HG03135 (cell line): ENCODE results near the gene PCNX2.
"Not testable (repeated sequence)": the region's sequence is repeated elsewhere in the genome, so short reads cannot be mapped to it uniquely, and the experiment has no call there.

ENCODE experiments used
- ATAC-seq: cut with Tn5 transposase; IDR thresholded peaks from one replicate; pipeline ENCODE4 v1.9.1; 2021; ENCODE audit warnings: mild to moderate bottlenecking, moderate library complexity; ENCODE audit not compliant: unreplicated experiment

Gene PCNX2

GRCh38 chr1:233163696-233164095, 131.8 kb downstream of the PCNX2 start:
- ATAC-seq = no peak

- no peak for ATAC-seq
Observed at GRCh38 chr1:233158322-233158721, 137.2 kb downstream of the PCNX2 start.

DNA sequence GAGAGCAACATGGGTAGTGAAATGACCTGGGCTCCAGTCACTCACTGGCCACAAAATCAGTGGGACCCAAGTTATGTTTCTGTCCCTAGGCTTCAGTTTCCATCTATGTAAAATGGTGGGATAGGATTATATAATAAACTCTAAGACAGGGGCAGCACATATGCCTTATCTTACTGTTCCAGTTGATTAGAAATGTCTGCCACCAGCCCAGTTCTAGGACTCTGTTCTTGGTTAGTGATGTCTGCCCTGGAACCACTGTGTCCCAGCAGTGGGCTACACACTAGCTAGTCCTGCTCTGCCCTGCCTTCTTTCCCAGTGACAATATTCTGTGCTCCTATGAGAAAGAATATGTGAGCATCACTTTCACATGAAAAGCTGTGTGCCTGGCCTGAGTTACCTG, 138.3 kb downstream of the PCNX2 start:
- ATAC-seq = no peak

- no peak for ATAC-seq
Observed at GRCh38 chr1:233151861-233152260, 143.7 kb downstream of the PCNX2 start.

DNA sequence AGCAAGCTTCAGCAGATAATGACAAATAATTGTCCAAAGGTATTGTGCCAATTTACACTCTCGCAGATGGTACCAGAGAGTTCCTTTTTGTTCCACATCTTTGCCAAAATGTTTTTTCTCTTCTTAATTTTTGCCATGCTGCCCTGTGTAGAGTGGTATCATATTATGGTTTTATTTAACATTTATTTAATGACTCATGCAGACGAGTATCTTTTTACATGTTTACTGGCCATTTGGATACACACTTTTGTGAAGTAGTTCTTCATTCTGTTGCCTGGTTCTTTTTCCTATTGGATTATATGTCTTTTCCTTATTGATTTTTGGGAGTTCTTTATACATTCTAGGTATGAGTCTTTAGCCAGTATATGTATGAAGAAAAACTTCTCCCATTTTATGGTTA, 151.1 kb downstream of the PCNX2 start:
- no peak for ATAC-seq

DNA sequence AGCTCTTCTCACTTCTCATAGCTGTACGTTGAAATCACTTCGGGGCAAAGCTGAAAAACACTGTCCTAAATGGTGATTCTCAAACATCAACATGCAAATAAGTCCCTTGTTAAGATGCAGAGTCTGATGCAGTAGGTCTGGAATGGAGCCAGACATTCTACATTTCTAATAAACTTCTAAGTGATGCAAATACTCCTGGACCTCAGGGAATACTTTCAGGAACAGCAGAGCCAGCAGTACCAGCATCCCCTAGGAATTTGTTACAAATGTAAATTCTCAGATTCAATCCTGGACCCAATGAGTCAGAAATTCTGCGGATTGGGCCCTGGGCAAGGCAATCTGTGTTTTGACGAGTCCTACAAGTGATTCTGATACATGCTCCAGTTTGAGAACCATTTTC, 152.3 kb downstream of the PCNX2 start:
- ATAC-seq = no peak

- no peak for ATAC-seq
Observed at GRCh38 chr1:233140974-233141373, 154.6 kb downstream of the PCNX2 start.

- ATAC-seq = no peak
Observed at GRCh38 chr1:233140499-233140898, 155.0 kb downstream of the PCNX2 start.

GRCh38 chr1:233138788-233139585, 156.5 kb downstream of the PCNX2 start:
- no peak for ATAC-seq

DNA sequence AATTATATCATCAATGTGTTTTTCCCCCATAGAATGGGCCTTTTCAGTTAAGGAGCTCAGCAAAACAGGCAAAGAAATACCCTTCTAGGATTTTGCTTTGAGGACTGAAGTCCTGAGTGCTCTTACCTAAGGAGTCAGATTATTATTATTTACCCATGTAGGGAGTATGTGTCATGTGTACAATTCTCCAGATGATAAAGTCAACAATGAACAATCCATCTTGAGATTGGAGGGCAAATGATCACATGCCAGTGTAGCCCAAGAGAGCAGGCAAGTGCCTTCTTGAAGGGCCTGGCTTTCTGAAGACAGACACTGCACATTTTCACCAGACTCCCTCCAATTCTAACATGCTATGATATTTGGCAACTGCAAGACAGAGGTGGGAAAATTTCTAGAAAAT, 159.7 kb downstream of the PCNX2 start:
- ATAC-seq = no peak

- ATAC-seq = no peak
Observed at GRCh38 chr1:233132445-233132844, 163.1 kb downstream of the PCNX2 start.

DNA sequence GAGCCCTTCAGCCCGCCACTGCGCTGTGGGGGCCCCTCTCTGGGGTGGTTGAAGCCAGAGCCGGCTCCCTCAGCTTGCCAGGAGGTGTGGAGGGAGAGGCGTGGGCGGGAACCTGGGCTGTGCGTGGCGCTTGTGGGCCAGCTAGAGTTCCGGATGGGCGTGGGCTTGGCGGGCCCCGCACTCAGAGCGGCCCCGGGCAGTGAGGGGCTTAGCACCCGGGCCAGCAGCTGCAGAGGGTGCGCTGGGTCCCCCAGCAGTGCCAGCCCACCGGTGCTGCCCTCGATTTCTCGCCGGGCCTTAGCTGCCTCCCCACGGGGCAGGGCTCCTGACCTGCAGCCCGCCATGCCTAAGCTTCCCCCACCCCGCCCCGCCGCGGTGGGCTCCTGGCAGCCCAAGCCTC, 166.5 kb downstream of the PCNX2 start:
- not testable (repeated sequence) for ATAC-seq

DNA sequence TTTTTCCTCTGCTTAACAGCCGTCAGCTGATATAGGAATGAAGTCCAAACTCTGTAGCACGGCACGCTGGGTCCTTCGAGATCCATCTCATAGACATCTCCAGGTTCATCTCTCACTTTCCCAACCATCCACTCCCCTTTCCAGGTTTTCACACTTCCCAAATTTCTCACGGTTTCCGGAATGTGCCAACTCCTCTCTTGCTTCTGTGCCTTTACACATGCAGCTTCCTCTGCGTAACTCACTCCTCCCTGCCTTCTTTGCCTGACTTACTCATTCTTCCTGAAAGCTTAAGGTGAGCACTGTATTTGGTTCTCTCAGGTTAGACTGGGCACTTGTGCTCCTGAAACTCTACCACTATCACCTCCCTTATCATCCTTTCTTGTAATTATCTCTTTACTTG, 168.4 kb downstream of the PCNX2 start:
- no peak for ATAC-seq

- ATAC-seq = no peak
Observed at GRCh38 chr1:233122779-233123178, 172.7 kb downstream of the PCNX2 start.

DNA sequence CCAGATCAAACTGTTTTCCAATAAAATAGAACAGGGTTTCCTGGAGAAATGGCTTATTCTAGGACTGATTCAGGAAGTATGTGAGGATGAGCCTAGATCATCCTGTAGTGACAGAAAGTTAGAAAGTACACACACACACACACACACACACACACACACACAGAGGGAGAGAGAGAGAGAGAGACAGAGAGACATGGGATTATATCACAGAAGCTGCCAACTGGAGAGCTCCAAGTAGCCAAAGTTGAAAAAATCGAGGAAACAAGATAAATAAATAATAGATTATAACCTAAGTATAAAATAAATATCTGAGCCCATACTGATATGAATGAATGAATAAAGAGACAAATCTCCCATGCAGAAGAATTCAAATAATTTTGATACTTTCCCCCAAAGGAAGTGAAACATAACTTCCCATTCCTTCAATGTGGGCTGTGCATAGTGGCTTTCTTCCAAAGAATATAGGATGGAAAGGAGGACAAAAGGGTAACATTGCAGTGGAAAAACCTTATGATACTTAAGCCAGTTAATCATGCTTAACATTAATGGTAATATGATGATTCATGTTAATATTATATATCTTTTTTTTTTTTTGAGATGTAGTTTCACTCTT, 173.5 kb downstream of the PCNX2 start:
- ATAC-seq = no peak

GRCh38 chr1:233114860-233115259, 180.7 kb downstream of the PCNX2 start:
- no peak for ATAC-seq

DNA sequence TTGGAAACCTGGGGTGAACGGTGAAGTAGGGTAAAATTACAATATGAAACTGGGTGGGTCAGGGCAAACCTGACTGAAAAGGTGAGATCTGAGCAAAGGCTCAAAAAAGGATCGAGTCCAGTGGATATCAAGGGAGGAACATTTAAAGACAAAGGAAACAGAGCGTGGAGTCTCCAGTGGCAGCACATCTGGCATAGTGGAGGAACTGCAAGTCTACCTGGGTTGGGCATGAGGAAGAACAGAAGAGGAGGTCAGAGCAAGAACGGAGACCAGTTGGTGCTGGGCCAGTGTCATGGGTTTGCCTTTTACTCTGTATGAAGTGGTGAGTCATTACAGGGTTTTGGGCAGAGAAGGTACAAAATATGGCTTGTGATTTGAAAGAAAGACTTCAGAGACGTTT, 181.4 kb downstream of the PCNX2 start:
- no peak for ATAC-seq

- ATAC-seq = peak; percentile 74
Observed at GRCh38 chr1:233113009-233113879, 182.3 kb downstream of the PCNX2 start.

DNA sequence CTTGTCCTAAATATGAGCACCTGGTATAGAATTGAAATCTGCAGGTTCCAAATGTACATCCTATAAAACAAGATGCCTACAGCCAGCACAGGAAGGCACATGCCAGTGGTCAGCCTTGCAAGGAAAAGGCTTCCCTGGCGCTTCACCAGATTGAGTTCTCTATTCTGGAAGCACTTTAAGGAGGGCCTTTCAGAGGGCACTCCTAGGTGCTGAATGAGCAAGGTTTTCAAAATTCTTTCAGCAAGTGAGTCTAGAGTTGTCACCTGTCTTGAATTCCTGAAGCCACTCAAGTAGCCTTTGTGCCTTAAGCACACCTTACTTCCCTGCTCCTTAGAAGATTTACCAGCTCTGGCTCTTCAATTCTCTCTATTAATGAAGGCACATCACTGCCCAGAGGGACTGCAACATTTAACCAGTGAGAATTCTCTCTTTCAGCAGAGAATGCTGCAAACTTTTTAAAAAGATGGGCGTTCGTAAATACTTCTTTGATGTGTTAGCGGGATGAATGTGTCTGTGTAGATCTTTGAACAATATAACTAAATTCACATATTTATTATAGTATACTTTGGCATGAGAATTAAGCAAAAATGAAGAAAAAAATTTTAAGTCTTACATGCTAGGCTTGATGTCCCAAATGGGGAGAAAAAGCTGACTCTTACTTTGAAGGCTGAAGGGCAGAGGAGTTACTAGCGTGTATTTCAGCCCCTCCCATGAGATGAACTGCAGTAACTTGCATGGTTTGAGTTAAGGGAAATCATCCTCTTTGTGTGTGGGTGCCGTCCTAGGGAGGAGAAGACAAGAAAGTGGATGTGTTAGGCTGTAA, 183.1 kb downstream of the PCNX2 start:
- no peak for ATAC-seq

DNA sequence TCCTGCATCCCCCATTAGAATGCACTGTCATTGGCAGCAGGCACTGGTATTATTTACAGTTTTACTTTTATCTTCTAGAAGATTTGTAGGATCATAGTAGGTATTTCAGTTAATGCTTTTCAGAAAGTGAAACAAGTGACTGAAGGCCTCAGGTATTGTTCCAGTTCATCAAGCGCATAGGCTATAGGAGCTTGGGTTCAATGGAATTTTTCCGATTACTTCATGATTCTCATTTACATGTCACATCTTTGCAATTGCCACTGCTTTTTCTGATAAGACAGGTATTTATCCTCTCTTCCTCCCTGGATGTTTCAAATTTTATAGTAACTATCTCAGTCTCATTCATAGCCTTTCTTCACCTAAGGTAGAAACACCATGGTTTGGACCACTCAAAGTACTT, 183.8 kb downstream of the PCNX2 start:
- no peak for ATAC-seq

DNA sequence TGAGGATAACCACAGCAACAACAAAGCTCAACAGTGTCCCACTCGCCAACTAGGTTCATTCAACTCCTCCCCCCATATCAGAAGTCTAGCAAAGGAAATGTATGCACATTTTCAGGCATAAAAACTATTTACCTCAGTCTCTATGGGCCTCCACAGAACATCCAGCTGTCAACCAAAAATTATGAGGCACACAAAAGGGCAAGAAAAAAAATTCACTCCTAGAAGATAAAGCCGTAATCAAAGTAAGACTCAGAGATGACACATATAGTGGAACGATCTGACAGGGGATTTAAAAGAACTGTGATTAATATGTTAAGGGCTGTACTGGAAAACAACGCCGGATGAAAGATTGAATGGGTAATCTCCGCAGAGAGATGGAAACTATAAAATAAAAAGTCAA, 186.4 kb downstream of the PCNX2 start:
- ATAC-seq = no peak
